HepG2 (cell line): ENCODE measurements around the gene CA9. TPM values are rescaled to one million over a fixed set of nuclear protein-coding genes. Genes with fewer than 3 reads are reported as not detected.
A peak's percentile ranks its signal among the peaks of the same experiment; 100 is the strongest.

Source experiments
- ATAC-seq: fragments of 200-7000 bp; cut with Tn5 transposase; 3 replicates; pipeline ENCODE4 v1.9.1; 2020; ENCODE audit warnings: mild to moderate bottlenecking, moderate library complexity
- BruUV-seq: library from RNA; stranded (reverse); fragments of 400-500 nt; replicated peaks from 2 replicates; lab custom pipeline; 2021; lab: Mats Ljungman, UMichigan
- CTCF ChIA-PET: fragments of 300-600 bp; formaldehyde crosslinking; extraction: SDS; loops from one replicate; lab custom pipeline; 2021; ENCODE audit warnings: low total read pairs, inconsistent platforms, low intra/inter-chr PET ratio; lab: Yijun Ruan, JAX
- POLR2A ChIA-PET: fragments of 350-600 bp; sonication (Branson Sonifier 250); formaldehyde crosslinking; loops from one replicate; lab custom pipeline; 2020; ENCODE audit warnings: antibody characterized with exemption, inconsistent platforms; lab: Yijun Ruan, JAX
- DNase-seq: peaks from one replicate; pipeline ENCODE4 v3.0.0-alpha.2; 2015; ENCODE audit warnings: low spot score
- FAIRE-seq: peaks from 3 replicates; lab custom pipeline; 2011; peaks lifted over from hg19 to GRCh38; lab: Jason Lieb, UNC
- H2AFZ ChIP-seq: one replicate; pipeline ENCODE4 v1.6.1; 2011; ENCODE audit warnings: low read length, inconsistent platforms
- H3K27ac ChIP-seq: fragments of 300-600 bp; 3 replicates; pipeline ENCODE4 v1.8.0; 2011; ENCODE audit warnings: mixed run types, mild to moderate bottlenecking, mixed read lengths, low read length, inconsistent platforms; ENCODE audit not compliant: insufficient read depth; ENCODE audit errors: extremely low read length
- H3K27me3 ChIP-seq, 2 experiments: fragments of 200-600 bp in 1 of 2; 2 replicates in 1 of 2; 3 replicates in 1 of 2; pipeline versions ENCODE4 v1.6.0 to v1.8.0; 2011; ENCODE audit warnings: low read length in 2 of 2, mild to moderate bottlenecking in 2 of 2, moderate library complexity in 2 of 2, inconsistent platforms in 1 of 2; ENCODE audit not compliant: insufficient read depth in 2 of 2, control insufficient read depth in 1 of 2
- H3K36me3 ChIP-seq, 2 experiments: fragments of 200-600 bp in 1 of 2; replicated peaks in 1 of 2; 2 replicates in 1 of 2; 3 replicates in 1 of 2; pipeline versions ENCODE4 v1.5.1 to v1.8.0; 2011; ENCODE audit warnings: low read length in 2 of 2, inconsistent platforms in 1 of 2; ENCODE audit not compliant: insufficient read depth in 2 of 2, control insufficient read depth in 1 of 2
- H3K4me1 ChIP-seq: 2 replicates; pipeline ENCODE4 v1.5.1; 2012; ENCODE audit warnings: low read length, inconsistent platforms; ENCODE audit not compliant: insufficient read depth
- H3K4me2 ChIP-seq: 2 replicates; pipeline ENCODE4 v1.6.0; 2011; ENCODE audit warnings: low read depth, low read length, inconsistent platforms
- H3K4me3 ChIP-seq, 3 experiments: fragments of 200-600 bp in 1 of 3; sonication (generic), shearing (Covaris generic) in 1 of 3; replicated peaks in 1 of 3; 2 replicates each; pipeline ENCODE4 v1.5.1; 2011 to 2016; ENCODE audit warnings: low read length in 3 of 3, inconsistent platforms in 2 of 3, low read depth in 2 of 3, mild to moderate bottlenecking in 2 of 3, control low read depth in 1 of 3, mixed read lengths in 1 of 3; ENCODE audit not compliant: insufficient read depth in 1 of 3
- H3K79me2 ChIP-seq: one replicate; pipeline ENCODE4 v1.6.1; 2011; ENCODE audit warnings: low read length, inconsistent platforms; ENCODE audit not compliant: insufficient read depth
- H3K9ac ChIP-seq: 2 replicates; pipeline ENCODE4 v1.6.0; 2011; ENCODE audit warnings: mild to moderate bottlenecking, low read depth, low read length, inconsistent platforms; ENCODE audit not compliant: insufficient read depth
- H3K9me3 ChIP-seq: 2 replicates; pipeline ENCODE4 v1.5.1; 2012; ENCODE audit warnings: mild to moderate bottlenecking, low read length
- H4K20me1 ChIP-seq: 2 replicates; pipeline ENCODE4 v1.6.0; 2011; ENCODE audit warnings: inconsistent platforms, mild to moderate bottlenecking, low read length, moderate library complexity; ENCODE audit not compliant: insufficient read depth
- KIAA2018 ChIP-seq: sonication (generic); formaldehyde crosslinking; IDR thresholded peaks from 2 replicates; pipeline ENCODE4 v1.5.0; 2020; ENCODE audit warnings: mild to moderate bottlenecking, missing genetic modification reagents, borderline replicate concordance
- RXRA ChIP-seq: sonication (generic); formaldehyde crosslinking; IDR thresholded peaks from 2 replicates; pipeline ENCODE4 v1.5.1; 2020; ENCODE audit warnings: missing genetic modification reagents
- SP2 ChIP-seq: sonication (generic); formaldehyde crosslinking; IDR thresholded peaks from 2 replicates; pipeline ENCODE4 v1.5.1; 2020; ENCODE audit warnings: mild to moderate bottlenecking, missing genetic modification reagents
- ZGPAT ChIP-seq: IDR thresholded peaks from 2 replicates; pipeline ENCODE4 v1.6.1; 2016; ENCODE audit warnings: mild to moderate bottlenecking
- ZNF101 ChIP-seq: sonication (generic); formaldehyde crosslinking; IDR thresholded peaks from 2 replicates; pipeline ENCODE4 v1.4.0; 2020; ENCODE audit warnings: mild to moderate bottlenecking, low read depth, missing genetic modification reagents, borderline replicate concordance
- ZNF335 ChIP-seq: sonication (generic); formaldehyde crosslinking; IDR thresholded peaks from 2 replicates; pipeline ENCODE4 v1.4.0; 2020; ENCODE audit warnings: missing genetic modification reagents
- ZNF512 ChIP-seq: sonication (generic); formaldehyde crosslinking; IDR thresholded peaks from 2 replicates; pipeline ENCODE4 v1.4.0; 2020; ENCODE audit warnings: mild to moderate bottlenecking, missing genetic modification reagents
- WGBS: methylation state at CpG from one replicate; pipeline ENCODE4 v1.1.6; 2017; ENCODE audit warnings: low lambda C conversion rate; 5-methylcytosine and 5-hydroxymethylcytosine counted together
- in situ Hi-C: cut with HindIII; loops from 2 replicates; pipeline ENCODE4 v1.10.0; 2017; ENCODE audit warnings: low pct_unique_long_range_greater_than_20kb; ENCODE audit not compliant: extremely low pct_ligation_motif_present
- intact Hi-C: fragments of 100-400 bp; cut with micrococcal nuclease; formaldehyde crosslinking; loops from one replicate; pipeline ENCODE4 v1.10.0; 2022; ENCODE audit not compliant: unreplicated experiment
- polyA plus RNA-seq, 8 experiments: library from polyadenylated mRNA; depleted of rRNA in 3 of 8; stranded (reverse) in 7 of 8; unstranded in 1 of 8; fragments of >200 nt; fragmentation: Illumina TruSeq in 4 of 8; extraction: Trizol in 4 of 8; gene quantifications; 2 replicates each; pipeline versions ENCODE4 v1.2.1 to v1.2.3, GENCODE V29; 2011 to 2016; ENCODE audit warnings: low read depth in 4 of 8, missing spikeins in 1 of 8, mixed read lengths in 1 of 8; ENCODE audit not compliant: insufficient read depth in 1 of 8
- total RNA-seq, 5 experiments: library from RNA; depleted of rRNA; stranded (reverse); fragments of >200 nt; fragmentation: Illumina TruSeq; extraction: Trizol; gene quantifications; 2 replicates each; pipeline ENCODE4 v1.2.3, GENCODE V29; 2016; ENCODE audit warnings: low read depth in 1 of 5
- TF ChIP-seq, protein P1 (sequence below): sonication (generic); formaldehyde crosslinking; conservative IDR thresholded peaks from 2 replicates; pipeline ENCODE4 v1.8.1; 2023; ENCODE audit warnings: missing genetic modification reagents

Gene CA9
- total and polyA plus RNA-seq, 2 of the 13 experiments (the other 11 are each of a cell fraction or from before 2014, with no cell fraction given): 0.13 to 152 TPM

DNA sequence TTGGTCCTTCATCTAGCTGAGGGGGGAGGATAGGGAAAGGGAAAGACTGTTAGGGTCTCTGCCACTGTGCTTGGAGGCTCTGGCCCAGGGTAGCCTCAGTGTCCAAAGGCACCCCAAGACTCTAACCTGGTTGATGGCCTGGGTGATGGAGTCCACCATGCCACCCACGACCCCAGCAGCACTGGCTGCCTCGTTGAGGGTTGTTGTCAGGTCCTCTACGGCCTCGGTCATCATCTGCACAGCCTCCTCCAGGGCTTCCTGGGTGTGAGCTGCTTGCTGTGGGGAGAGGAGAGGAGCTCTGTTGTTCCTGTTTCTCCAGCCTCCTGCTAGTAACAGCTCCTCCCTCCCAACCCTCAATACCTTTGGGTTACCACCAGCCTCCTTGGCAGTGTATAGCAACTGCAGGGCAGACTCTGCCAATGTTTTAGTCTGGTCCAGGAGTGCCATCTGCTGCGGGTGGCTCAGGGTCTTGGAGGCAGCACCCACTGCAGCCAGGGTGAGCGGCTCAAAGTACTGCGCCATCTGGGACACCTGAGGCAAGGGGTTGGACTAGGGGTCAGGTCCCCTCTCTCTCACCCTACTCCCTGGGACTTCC, 32.2 kb downstream of the CA9 start:
- POLR2A ChIA-PET: interaction anchor here (1.3 kb wide), 1 partner anchor 26 kb away, joined by 3 read pairs; the partner anchor contains the start of genes CREB3 and TLN1
- intact Hi-C loops: no loop called here
- Histone ChIP-seq H3K27me3 (no peaks in the 10 kb centered on the region), H3K9ac (no peak overlapping the region), H4K20me1 (no peaks in the 10 kb centered on the region), H3K4me3 (no peak overlapping the region), H3K36me3 (peaks cover 54 to 91% of the 10 kb centered on the region in 2 experiments), H2AFZ (no peak overlapping the region)
- 80% methylated on average over 1 of the region's 7 CpGs for WGBS
- BruUV-seq: TSS peak; percentile 27
- TF ChIP-seq ZNF512: no peak
- TF ChIP-seq SP2 (CRISPR knock-in tag): no peak
- no peak for TF ChIP-seq ZNF335 (CRISPR knock-in tag)
- no peak for TF ChIP-seq KIAA2018 (CRISPR knock-in tag)
- no peak for TF ChIP-seq ZNF101
- TF ChIP-seq, protein P1, sequence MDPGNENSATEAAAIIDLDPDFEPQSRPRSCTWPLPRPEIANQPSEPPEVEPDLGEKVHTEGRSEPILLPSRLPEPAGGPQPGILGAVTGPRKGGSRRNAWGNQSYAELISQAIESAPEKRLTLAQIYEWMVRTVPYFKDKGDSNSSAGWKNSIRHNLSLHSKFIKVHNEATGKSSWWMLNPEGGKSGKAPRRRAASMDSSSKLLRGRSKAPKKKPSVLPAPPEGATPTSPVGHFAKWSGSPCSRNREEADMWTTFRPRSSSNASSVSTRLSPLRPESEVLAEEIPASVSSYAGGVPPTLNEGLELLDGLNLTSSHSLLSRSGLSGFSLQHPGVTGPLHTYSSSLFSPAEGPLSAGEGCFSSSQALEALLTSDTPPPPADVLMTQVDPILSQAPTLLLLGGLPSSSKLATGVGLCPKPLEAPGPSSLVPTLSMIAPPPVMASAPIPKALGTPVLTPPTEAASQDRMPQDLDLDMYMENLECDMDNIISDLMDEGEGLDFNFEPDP: no peak
- no peak for TF ChIP-seq RXRA (CRISPR knock-in tag)
- no peak for TF ChIP-seq ZGPAT
- TF ChIP-seq, all 625 proteins: peak for 0
- FAIRE-seq (no peak), ATAC-seq (no peak), DNase-seq (no peak)
- Histone ChIP-seq H3K9me3 (no peaks in the 10 kb centered on the region), H3K27ac (no peak overlapping the region), H3K4me2 (no peak overlapping the region), H3K4me1 (no peaks in the 10 kb centered on the region), H3K79me2 (no peaks in the 10 kb centered on the region)
- in situ Hi-C loops: no loop called here
- CTCF ChIA-PET: no interaction called here
